HL-60 (cell line): Measurements from ENCODE around the gene SPCS2.
"Not testable (repeated sequence)": the region's sequence is repeated elsewhere in the genome, so short reads cannot be mapped to it uniquely, and the experiment has no call there.

Experiments
- DNase-seq, 2 experiments: peaks; one replicate each; pipeline ENCODE4 v3.0.0-alpha.2; 2010 to 2020; ENCODE audit warnings: low read depth in 1 of 2, low spot score in 1 of 2
- H3K27ac ChIP-seq: fragments of 250-450 bp; sonication (Bioruptor Pico); replicated peaks from 2 replicates; pipeline ENCODE4 v1.5.1; 2020; ENCODE audit warnings: mild to moderate bottlenecking, moderate library complexity
- H3K27me3 ChIP-seq: fragments of 250-450 bp; sonication (Bioruptor Pico); 2 replicates; pipeline ENCODE4 v1.5.1; 2021; ENCODE audit warnings: mild to moderate bottlenecking, moderate library complexity; ENCODE audit not compliant: insufficient read depth, poor library complexity, severe bottlenecking
- H3K4me3 ChIP-seq: replicated peaks from 2 replicates; pipeline ENCODE4 v1.5.1; 2011; ENCODE audit warnings: mild to moderate bottlenecking, control low read depth, low read length; ENCODE audit not compliant: insufficient read depth
- GABPA ChIP-seq: IDR thresholded peaks from 2 replicates; pipeline ENCODE4 v1.6.1; 2012; ENCODE audit warnings: low read depth
- POLR2AphosphoS5 ChIP-seq: IDR thresholded peaks from 2 replicates; pipeline ENCODE4 v1.6.1; 2012; ENCODE audit warnings: low read depth
- SPI1 ChIP-seq: IDR thresholded peaks from 2 replicates; pipeline ENCODE4 v1.6.1; 2012; ENCODE audit warnings: low read depth, mild to moderate bottlenecking, borderline replicate concordance
- TF ChIP-seq, protein P1 (sequence below): IDR thresholded peaks from 2 replicates; pipeline ENCODE4 v1.6.1; 2012; ENCODE audit warnings: low read depth; ENCODE audit not compliant: insufficient replicate concordance
- TF ChIP-seq, protein P2 (sequence below): IDR thresholded peaks from one replicate; pipeline ENCODE4 v1.5.1; 2011; ENCODE audit warnings: low read length, control low read depth, inconsistent platforms; ENCODE audit not compliant: insufficient read depth

The SPCS2 gene

DNA sequence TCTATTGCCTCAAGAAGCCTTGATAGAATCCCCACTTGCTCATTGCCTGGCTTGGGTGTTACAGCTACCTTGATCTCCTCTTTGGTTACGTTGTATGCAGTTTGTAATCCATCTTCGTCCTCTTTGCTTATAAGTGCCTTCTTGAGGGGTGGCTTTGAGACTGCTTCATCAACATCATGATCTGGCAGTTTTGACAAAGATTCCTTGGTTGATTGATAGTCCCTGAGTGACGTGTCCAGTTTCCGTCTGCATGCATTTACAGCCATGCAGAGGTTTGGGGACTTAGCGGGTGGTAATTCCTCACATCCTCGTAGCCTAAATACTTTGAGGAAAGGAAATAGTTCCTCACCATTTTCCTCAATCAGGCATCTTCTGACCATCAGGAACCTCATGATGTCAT lies 62.8 kb downstream of the SPCS2 start:
- TF ChIP-seq GABPA (no peak), SPI1 (no peak)
- TF ChIP-seq, protein P1, sequence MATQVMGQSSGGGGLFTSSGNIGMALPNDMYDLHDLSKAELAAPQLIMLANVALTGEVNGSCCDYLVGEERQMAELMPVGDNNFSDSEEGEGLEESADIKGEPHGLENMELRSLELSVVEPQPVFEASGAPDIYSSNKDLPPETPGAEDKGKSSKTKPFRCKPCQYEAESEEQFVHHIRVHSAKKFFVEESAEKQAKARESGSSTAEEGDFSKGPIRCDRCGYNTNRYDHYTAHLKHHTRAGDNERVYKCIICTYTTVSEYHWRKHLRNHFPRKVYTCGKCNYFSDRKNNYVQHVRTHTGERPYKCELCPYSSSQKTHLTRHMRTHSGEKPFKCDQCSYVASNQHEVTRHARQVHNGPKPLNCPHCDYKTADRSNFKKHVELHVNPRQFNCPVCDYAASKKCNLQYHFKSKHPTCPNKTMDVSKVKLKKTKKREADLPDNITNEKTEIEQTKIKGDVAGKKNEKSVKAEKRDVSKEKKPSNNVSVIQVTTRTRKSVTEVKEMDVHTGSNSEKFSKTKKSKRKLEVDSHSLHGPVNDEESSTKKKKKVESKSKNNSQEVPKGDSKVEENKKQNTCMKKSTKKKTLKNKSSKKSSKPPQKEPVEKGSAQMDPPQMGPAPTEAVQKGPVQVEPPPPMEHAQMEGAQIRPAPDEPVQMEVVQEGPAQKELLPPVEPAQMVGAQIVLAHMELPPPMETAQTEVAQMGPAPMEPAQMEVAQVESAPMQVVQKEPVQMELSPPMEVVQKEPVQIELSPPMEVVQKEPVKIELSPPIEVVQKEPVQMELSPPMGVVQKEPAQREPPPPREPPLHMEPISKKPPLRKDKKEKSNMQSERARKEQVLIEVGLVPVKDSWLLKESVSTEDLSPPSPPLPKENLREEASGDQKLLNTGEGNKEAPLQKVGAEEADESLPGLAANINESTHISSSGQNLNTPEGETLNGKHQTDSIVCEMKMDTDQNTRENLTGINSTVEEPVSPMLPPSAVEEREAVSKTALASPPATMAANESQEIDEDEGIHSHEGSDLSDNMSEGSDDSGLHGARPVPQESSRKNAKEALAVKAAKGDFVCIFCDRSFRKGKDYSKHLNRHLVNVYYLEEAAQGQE = no peak
- H3K27ac ChIP-seq = no peak overlapping the region
- H3K27me3 ChIP-seq = no peaks in the 10 kb centered on the region
- DNase-seq = no peak
- H3K4me3 ChIP-seq = no peak overlapping the region

DNA sequence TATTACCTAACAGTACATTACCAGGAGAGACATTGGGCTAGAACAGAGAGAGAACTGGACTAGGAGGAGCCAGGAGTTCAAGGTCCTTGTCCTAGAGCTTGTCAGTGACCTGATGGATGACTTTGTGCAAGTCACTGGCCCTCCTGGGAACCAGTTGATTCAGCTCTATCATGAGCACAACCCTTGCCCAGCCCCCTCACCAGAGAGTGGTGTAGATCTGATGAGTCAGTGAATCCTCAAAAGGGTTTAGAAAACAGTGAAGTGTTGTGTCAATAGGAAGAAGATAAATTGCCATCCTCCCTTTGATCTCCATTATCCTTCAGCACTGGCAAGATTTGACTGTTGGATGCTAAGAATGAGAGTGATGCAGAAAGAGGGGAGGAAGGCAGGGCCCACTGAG lies 64.0 kb downstream of the SPCS2 start:
- TF ChIP-seq, protein P1 = no peak
- no peak for TF ChIP-seq POLR2AphosphoS5
- TF ChIP-seq GABPA = no peak
- Histone ChIP-seq H3K27ac (no peak overlapping the region), H3K4me3 (no peak overlapping the region), H3K27me3 (no peaks in the 10 kb centered on the region)
- no peak for DNase-seq

DNA sequence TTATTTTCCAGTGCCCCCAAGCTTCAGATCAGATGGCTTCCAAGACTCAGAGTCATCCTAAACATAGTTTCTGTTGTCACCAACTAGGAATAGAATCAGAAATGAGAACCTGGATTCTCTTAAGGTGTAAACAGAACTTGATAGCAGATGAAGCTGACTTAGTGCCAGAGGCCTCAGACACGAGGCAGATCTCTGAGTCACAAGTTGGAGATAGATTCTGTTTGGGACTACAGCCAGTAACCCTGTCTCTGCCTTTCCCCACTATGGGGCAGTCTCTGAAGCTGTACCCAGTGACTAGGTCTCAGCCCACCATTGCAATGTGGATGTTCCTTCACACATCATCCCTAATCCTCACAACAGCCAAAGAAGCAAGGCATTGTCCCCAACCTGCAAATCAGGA lies 65.1 kb downstream of the SPCS2 start:
- H3K27ac ChIP-seq = no peak overlapping the region
- TF ChIP-seq SPI1 (no peak), POLR2AphosphoS5 (no peak), GABPA (no peak)
- TF ChIP-seq, protein P1 = no peak
- TF ChIP-seq, protein P2, sequence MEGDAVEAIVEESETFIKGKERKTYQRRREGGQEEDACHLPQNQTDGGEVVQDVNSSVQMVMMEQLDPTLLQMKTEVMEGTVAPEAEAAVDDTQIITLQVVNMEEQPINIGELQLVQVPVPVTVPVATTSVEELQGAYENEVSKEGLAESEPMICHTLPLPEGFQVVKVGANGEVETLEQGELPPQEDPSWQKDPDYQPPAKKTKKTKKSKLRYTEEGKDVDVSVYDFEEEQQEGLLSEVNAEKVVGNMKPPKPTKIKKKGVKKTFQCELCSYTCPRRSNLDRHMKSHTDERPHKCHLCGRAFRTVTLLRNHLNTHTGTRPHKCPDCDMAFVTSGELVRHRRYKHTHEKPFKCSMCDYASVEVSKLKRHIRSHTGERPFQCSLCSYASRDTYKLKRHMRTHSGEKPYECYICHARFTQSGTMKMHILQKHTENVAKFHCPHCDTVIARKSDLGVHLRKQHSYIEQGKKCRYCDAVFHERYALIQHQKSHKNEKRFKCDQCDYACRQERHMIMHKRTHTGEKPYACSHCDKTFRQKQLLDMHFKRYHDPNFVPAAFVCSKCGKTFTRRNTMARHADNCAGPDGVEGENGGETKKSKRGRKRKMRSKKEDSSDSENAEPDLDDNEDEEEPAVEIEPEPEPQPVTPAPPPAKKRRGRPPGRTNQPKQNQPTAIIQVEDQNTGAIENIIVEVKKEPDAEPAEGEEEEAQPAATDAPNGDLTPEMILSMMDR = no peak
- DNase-seq = no peak
- no peaks in the 10 kb centered on the region for H3K27me3 ChIP-seq
- no peak overlapping the region for H3K4me3 ChIP-seq

DNA sequence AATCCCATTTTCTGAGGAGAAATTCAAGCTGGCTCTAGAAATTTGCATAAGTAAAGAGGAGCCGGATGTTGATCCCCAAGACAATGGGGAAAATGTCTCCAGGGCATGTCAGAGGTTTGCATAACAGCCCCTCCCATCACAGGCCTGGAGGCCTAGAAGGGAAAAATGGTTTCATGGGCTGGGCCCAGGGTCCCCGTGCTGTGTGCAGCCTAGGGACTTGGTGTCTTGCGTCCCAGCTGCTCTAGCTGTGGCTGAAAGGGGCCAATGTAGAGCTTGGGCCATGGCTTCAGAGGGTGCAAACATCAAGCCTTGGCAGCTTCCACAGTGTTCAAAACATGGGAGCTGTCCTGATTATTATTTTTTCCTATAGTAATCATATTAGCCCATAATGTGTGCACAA lies 70.1 kb downstream of the SPCS2 start:
- not testable (repeated sequence) for H3K4me3 ChIP-seq, H3K27me3 ChIP-seq, H3K27ac ChIP-seq, DNase-seq

DNA sequence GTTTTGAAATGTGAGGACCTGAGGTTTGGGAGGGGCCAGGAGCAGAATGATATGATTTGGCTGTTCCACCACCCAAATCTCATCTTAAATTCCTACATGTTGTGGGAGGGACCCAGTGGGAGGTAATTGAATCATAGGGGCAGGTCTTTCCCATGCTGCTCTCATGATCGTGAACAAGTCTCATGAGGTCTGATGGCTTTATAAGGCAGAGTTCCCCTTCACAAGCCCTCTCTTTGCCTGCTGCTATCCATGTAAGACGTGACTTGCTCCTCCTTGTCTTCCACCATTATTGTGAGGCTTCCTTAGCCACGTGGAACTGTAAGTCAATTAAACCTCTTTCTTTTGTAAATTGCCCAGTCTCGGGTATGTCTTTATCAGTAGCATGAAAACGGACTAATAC lies 71.3 kb downstream of the SPCS2 start:
- DNase-seq, H3K27me3 ChIP-seq, H3K27ac ChIP-seq, H3K4me3 ChIP-seq: not testable (repeated sequence)
